SU-DHL-6 (cell line): ENCODE measurements around the gene MMP23B.
"Not testable (repeated sequence)": the region's sequence is repeated elsewhere in the genome, so short reads cannot be mapped to it uniquely, and the experiment has no call there.

ENCODE experiments used
- H2AFZ ChIP-seq: fragments of 200-600 bp; sonication (generic); 2 replicates; pipeline ENCODE4 v1.6.1; 2014; ENCODE audit warnings: low read depth, mild to moderate bottlenecking, moderate library complexity, mixed read lengths, antibody characterized with exemption, low read length; ENCODE audit not compliant: severe bottlenecking
- H3F3A ChIP-seq: fragments of 200-600 bp; shearing (Covaris generic); 2 replicates; pipeline ENCODE4 v1.6.0; 2016; ENCODE audit warnings: antibody characterized with exemption, mild to moderate bottlenecking; ENCODE audit not compliant: insufficient read depth
- H3K27ac ChIP-seq: fragments of 200-600 bp; sonication (generic); 2 replicates; pipeline ENCODE4 v1.5.1; 2016; ENCODE audit warnings: low read depth, mild to moderate bottlenecking, low read length, moderate library complexity, mixed read lengths
- H3K27me3 ChIP-seq: fragments of 200-600 bp; sonication (generic), shearing (Covaris generic); 2 replicates; pipeline ENCODE4 v1.6.0; 2014; ENCODE audit warnings: mild to moderate bottlenecking, low read length
- H3K36me3 ChIP-seq: fragments of 200-600 bp; sonication (generic); 2 replicates; pipeline ENCODE4 v1.6.1; 2014; ENCODE audit warnings: mild to moderate bottlenecking, low read length, mixed read lengths
- H3K4me2 ChIP-seq: fragments of 300-600, 200-600 bp; shearing (Covaris generic), sonication (generic); 2 replicates; pipeline ENCODE4 v1.6.0; 2014; ENCODE audit warnings: low read length, low read depth, mild to moderate bottlenecking; ENCODE audit not compliant: poor library complexity, severe bottlenecking
- H3K4me3 ChIP-seq: fragments of 200-600 bp; sonication (generic); 2 replicates; pipeline ENCODE4 v1.5.1; 2014; ENCODE audit warnings: antibody characterized with exemption, low read length, mild to moderate bottlenecking, mixed read lengths; ENCODE audit not compliant: insufficient read depth, poor library complexity, severe bottlenecking
- H3K79me2 ChIP-seq: fragments of 200-600 bp; sonication (generic); 2 replicates; pipeline ENCODE4 v1.6.1; 2014; ENCODE audit warnings: mild to moderate bottlenecking, low read length, moderate library complexity; ENCODE audit not compliant: insufficient read depth
- H3K9ac ChIP-seq: fragments of 200-600 bp; sonication (generic); 2 replicates; pipeline ENCODE4 v1.7.0; 2014; ENCODE audit warnings: mild to moderate bottlenecking, low read length
- H3K9me2 ChIP-seq: fragments of 200-600 bp; sonication (generic); replicated peaks from 2 replicates; pipeline ENCODE4 v1.6.1; 2014; ENCODE audit warnings: low read length; ENCODE audit not compliant: insufficient read depth
- H3K9me3 ChIP-seq: fragments of 200-600 bp; sonication (generic); 2 replicates; pipeline ENCODE4 v1.6.1; 2014; ENCODE audit warnings: low read length, mixed read lengths; ENCODE audit not compliant: insufficient read depth
- H4K20me1 ChIP-seq: fragments of 200-600 bp; sonication (generic); 2 replicates; pipeline ENCODE4 v1.6.1; 2014; ENCODE audit warnings: low read depth, mild to moderate bottlenecking, antibody characterized with exemption, low read length, moderate library complexity, mixed read lengths

Gene MMP23B

DNA sequence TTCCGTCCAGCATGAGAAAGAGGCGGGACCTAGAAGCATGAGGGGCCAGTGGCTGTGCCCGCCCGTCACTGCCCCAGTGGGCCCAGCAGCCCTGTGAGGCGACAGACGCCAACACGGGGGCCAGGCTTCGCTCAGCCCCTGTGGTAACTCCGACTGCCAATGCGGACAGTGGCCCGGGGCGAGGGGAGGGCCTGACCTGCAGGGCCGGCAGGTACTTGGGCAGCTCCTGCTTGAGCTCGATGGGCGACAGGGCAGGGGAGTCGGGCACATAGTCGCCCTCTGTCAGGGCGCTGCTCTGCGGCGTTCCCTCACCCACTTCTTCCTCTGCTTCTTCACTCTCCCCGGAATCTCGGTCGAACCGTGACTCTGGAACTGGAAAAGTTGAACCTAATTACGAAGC is 8.1 kb downstream of the MMP23B start:
- not testable (repeated sequence) for H3K79me2 ChIP-seq, H3K4me2 ChIP-seq, H3K27ac ChIP-seq, H4K20me1 ChIP-seq, H3K4me3 ChIP-seq, H3K9ac ChIP-seq, H3K9me3 ChIP-seq, H3F3A ChIP-seq, H3K9me2 ChIP-seq, H3K27me3 ChIP-seq, H2AFZ ChIP-seq, H3K36me3 ChIP-seq

DNA sequence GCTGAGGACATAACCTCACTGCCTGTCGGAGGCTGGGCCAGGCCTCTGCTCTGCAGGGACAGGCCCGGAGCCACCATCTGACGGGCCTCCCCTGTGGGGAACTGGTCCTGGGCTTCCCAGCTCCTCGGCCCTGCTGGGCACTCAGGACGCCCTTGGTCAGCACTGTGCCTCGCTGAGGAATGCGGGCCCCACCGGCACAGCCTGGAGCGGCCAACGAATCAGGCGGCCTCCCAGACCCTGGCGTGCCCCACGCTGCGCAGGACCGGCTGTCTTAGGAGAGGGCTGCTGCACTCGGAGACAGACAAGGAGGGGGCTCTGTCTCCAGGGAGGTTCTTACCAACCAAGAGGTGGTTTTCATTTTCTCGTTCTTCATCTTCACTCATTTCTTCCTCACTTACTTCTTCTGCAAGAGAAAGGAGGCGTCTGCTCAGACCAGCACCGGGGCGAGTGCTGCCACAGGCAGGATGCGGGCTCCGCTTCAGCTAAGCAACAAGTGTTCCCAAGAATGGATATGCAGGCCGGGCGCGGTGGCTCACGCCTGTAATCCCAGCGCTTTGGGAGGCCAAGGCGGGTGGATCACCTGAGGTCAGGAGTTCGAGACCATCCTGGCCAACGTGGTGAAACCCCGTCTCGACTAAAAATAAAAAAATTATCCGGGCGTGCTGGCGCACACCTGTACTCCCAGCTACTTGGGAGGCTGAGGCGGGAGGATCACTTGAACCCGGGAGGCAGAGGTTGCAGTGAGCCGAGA is 8.9 kb downstream of the MMP23B start:
- not testable (repeated sequence) for H3K27me3 ChIP-seq, H3K36me3 ChIP-seq, H3K79me2 ChIP-seq, H3K9me2 ChIP-seq, H3K9me3 ChIP-seq, H4K20me1 ChIP-seq, H3K4me2 ChIP-seq, H3K9ac ChIP-seq, H3K4me3 ChIP-seq, H2AFZ ChIP-seq, H3F3A ChIP-seq, H3K27ac ChIP-seq

DNA sequence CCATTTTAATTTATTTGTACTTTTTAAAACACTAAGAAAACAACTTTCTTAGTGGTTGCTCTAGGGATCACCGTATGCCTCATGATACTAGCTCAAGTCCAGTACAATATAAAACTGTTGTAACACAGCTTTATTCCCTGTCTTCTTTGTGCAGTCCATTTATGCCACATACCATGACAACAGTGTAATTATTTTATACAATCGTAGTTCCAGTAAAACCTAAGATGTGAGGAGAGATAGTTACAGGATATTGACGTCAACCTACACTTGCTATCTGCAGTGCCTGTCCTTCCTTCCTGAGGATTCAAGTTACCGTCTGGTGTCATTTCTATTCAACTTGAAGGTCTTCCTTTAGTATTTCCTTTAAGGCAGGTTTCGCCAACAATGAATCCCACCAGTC is 14.4 kb downstream of the MMP23B start:
- not testable (repeated sequence) for H3K27me3 ChIP-seq, H2AFZ ChIP-seq, H3F3A ChIP-seq, H3K4me3 ChIP-seq, H4K20me1 ChIP-seq, H3K9me2 ChIP-seq, H3K9me3 ChIP-seq, H3K36me3 ChIP-seq, H3K27ac ChIP-seq, H3K4me2 ChIP-seq, H3K79me2 ChIP-seq, H3K9ac ChIP-seq

DNA sequence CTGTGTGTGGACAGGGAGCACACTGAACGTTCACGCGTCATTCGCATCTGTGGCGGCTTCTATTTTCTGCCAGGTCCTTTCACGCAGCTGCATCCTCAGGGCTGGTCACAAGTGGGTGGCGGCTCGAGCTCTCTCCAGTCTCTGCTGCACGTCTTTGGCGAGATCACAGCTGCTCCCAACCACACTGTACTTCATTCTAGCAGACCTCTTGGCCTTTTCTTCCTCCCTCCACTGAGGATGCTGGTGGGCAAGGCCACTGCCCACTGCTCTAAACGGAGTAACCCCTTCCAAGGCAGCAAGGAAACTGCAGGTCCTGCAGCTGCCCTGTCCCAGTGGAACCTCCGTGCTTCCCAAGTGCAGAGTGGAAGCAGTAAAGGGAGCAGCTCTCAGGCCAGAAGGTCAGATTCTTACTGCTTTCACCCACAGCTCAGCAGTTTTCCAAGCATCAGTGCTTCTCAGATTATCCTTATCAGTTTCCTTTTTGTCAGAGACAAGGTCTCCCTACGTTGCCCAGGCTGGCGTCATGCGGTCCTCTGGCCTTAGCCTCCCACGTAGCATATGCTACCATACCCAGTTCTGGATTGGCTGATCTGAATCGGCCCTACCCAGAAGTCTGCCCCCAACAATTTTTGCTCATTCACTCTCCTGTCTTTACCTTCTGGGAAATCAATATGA is 15.7 kb downstream of the MMP23B start:
- not testable (repeated sequence) for H3F3A ChIP-seq, H3K4me2 ChIP-seq, H3K9ac ChIP-seq, H2AFZ ChIP-seq, H3K27me3 ChIP-seq, H4K20me1 ChIP-seq, H3K27ac ChIP-seq, H3K36me3 ChIP-seq, H3K9me2 ChIP-seq, H3K9me3 ChIP-seq, H3K4me3 ChIP-seq, H3K79me2 ChIP-seq

DNA sequence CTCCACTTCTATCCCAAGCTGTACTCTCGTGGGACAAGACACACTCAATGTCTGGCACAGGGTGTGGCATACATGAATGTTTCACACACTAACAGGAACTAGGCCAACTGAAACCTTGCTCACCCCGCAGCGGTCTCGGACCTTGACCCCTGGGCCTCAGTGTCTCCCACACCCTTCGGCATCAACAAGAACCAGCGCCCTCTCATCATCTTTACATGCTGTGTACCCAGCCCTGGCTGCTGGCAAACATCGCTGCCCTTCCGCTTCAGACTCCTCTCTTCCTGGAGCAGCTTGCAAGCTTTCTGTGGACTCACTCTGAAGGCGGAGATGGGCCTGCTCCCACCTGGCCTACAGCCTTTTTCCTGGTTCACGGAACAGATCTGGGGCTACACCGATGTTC is 16.3 kb downstream of the MMP23B start:
- H3K36me3 ChIP-seq, H3K9ac ChIP-seq, H3F3A ChIP-seq, H4K20me1 ChIP-seq, H3K4me3 ChIP-seq, H3K4me2 ChIP-seq, H3K27ac ChIP-seq, H3K79me2 ChIP-seq, H3K27me3 ChIP-seq, H3K9me3 ChIP-seq, H2AFZ ChIP-seq, H3K9me2 ChIP-seq: not testable (repeated sequence)

DNA sequence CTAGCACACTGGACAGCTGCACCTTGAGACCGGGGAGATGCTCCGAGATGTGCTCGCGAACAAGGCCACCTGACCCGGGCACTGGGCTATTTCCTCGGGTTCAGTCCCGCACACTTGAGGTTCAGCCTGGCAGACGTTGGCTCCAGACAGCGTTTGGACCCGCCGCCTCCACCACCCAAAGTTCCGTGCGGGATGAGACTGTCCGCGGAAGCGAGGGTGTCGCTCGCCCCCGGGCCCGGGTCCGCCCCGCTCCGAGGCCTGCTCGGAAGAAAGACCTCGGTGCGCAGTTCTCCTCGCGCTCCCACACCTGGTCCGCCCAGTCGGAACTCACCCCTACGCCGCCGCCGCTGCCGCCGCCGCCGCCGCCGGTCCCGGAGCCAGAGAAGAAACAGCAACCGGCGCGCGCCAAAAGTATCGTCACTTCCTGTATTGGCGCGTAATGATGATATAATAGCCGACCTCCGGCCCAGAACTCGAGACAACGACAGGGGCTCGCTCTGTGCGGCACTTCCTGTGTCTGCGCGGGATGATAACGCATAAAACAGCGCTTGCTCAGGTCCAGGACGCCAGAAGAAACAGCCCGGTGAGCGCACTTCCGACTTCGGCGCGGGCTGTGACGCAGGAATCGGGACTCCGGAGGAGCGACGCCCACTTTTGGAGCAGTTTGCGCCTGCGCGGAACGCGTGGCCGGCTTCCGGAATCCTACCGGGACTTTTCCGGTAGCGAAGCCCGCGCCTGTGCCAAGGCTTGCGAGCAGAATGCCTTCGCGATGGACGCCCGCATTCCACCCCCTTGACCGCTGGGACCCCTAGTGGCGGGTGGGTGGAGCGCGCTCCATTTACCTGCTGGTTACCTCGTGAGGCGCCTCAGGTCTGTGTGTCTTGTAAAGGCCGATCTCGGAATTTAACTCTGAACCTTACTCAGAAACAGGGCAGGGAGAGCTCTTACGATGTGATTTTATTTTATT is 26.9 kb downstream of the MMP23B start, which contains the start of gene CDK11B:
TSS of gene CDK11B (minus strand) at position 422 of the 967 bp plus-strand sequence. CDS start 1,519 bp downstream, outside the sequence.
- not testable (repeated sequence) for H3F3A ChIP-seq, H3K9me3 ChIP-seq, H3K27me3 ChIP-seq, H3K9me2 ChIP-seq, H4K20me1 ChIP-seq, H3K36me3 ChIP-seq
- H3K27ac ChIP-seq, result peak within 1 kb of the TSS; percentile 89
- 0 out of 2 replicates have a peak, but pooled peaks cover 11% of the 10 kb centered on the region for H3K79me2 ChIP-seq
- peak within 1 kb of the TSS; percentile 39 for H3K4me2 ChIP-seq
- peak within 1 kb of the TSS; percentile 80 for H3K9ac ChIP-seq
- H3K4me3 ChIP-seq, result peak within 1 kb of the TSS; percentile 73
- peak within 1 kb of the TSS; percentile 76 for H2AFZ ChIP-seq

DNA sequence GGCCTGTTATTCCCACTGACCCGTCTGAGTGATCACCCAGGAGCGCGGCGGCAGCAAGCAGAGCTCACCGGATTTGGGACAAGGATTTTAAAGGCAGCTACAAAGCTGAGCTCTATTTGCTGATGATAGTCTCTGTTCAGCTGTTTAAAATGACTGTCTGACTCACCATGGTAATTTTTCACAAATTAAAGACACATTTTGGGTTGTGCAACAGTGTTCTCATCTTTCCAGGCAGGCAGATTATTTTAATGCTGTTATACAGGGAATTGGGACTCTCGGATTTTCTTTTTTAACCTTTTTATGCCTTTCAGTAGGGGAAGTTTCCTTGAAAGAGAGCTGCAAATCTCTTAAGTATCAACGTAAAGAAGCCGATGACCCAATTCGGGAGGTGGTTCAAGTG is 30.4 kb downstream of the MMP23B start:
- H3F3A ChIP-seq, H4K20me1 ChIP-seq, H3K79me2 ChIP-seq, H3K9me2 ChIP-seq, H3K4me2 ChIP-seq, H2AFZ ChIP-seq, H3K27ac ChIP-seq, H3K4me3 ChIP-seq, H3K27me3 ChIP-seq, H3K36me3 ChIP-seq, H3K9ac ChIP-seq, H3K9me3 ChIP-seq: not testable (repeated sequence)
